ENCODE measurements around the gene ATP8B3. TPM values are rescaled to one million over a fixed set of nuclear protein-coding genes. Genes with fewer than 3 reads are reported as not detected.

The ATP8B3 gene
- total RNA-seq, 1 donor from 2014 or later = not detected

- DNase-seq (ENCODE audit: low spot score in 2 of 2) (no peak), FAIRE-seq (no peak)
Measured at GRCh38 chr19:1851654-1852580, 39.8 kb upstream of the ATP8B3 start.

- DNase-seq (ENCODE audit: low spot score in 2 of 2) (no peak), FAIRE-seq (no peak)
Measured at GRCh38 chr19:1850809-1851653, 39.0 kb upstream of the ATP8B3 start.

DNA sequence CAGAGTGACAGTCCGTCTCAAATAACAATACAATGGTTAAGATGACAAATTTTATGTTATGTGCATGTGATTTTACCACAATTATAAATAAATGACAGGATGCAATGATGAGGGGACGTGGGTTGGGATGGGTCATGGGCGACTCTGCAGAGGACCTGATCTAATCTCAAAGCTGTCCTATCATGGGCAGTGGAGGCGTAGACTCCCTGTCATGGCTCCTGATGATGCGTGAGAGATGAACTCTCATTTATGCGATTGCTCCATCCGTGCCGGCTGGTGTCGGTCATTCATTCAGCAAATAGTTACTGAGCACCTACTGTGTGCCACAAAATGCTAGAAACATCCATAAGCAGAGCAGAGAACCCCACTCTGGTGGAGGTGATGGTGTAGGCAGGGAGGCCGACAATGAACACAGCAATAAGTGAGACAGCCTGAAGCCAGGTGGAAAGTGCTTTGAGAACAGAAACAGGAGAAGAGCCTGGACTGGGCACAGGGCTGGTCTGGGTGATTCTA is 37.9 kb upstream of the ATP8B3 start:
- DNase-seq (ENCODE audit: low spot score in 2 of 2) (no peak), FAIRE-seq (no peak)

DNA sequence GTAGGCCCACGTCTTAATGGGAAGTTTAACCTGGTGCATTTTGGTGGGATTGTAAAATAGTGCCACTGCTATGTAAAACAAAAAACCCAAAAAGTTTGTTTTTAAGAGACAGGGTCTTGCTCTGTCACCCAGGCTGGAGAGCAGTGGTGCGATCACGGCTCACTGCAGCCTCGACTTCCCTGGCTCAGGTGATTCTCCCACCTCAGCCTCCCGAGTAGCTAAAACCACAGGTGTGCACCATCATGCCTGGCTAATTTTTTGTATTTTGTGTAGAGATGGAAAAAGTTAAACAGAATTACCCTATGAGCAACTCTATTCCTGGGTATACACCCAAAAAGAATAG is 37.0 kb upstream of the ATP8B3 start:
- DNase-seq (ENCODE audit: low spot score in 2 of 2) = no peak
- FAIRE-seq = no peak

GRCh38 chr19:1848399-1849131 is 36.5 kb upstream of the ATP8B3 start, which contains the start of gene REXO1:
REXO1 (minus strand) TSS chr19:1848483; CDS start chr19:1848358, 125 bp downstream.
- FAIRE-seq = no peak
- peak; percentile 94 to 97 for DNase-seq (ENCODE audit: low spot score in 2 of 2)

DNA sequence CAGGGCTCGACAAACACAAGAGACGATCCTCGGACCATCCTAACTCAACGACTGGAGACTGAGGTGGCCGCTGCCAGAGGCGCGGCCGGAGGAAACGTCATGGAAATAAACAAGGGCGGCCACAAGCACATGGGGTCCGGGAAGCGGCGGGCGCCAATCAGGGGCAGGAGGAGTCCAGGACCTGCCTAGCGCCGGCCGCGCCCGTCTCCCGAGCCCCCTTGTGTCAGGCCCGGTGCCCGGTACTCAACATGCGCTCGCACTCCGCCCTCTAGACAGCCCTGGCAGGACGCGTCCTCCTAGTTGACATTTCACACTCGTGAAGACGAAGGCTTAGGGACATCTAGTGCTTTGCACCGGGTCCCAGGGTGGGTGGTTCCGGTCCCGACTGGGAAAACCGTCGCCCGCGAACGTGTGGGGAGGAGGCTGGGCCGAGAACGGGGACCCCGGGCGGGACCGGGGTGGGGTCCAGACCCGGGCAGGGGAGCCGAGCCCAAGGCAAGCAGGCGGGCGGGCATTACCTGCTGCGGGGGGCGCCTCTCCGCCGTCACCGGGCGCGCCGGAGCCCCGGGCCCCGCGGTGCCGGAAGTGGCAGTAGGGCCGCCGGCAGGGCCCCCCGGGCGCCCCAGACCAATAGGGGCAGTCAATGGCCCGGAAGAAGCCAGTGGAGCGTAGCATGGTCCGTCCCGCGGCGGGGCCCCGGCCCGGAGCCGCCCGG is 35.8 kb upstream of the ATP8B3 start:
- FAIRE-seq = no peak

GRCh38 chr19:1847348-1847683 is 35.2 kb upstream of the ATP8B3 start:
- FAIRE-seq (no peak), DNase-seq (ENCODE audit: low spot score in 2 of 2) (no peak)

More for the DNA sequence above, 35.8 kb upstream of the ATP8B3 start:
- no peak for DNase-seq (ENCODE audit: low spot score in 2 of 2)

DNA sequence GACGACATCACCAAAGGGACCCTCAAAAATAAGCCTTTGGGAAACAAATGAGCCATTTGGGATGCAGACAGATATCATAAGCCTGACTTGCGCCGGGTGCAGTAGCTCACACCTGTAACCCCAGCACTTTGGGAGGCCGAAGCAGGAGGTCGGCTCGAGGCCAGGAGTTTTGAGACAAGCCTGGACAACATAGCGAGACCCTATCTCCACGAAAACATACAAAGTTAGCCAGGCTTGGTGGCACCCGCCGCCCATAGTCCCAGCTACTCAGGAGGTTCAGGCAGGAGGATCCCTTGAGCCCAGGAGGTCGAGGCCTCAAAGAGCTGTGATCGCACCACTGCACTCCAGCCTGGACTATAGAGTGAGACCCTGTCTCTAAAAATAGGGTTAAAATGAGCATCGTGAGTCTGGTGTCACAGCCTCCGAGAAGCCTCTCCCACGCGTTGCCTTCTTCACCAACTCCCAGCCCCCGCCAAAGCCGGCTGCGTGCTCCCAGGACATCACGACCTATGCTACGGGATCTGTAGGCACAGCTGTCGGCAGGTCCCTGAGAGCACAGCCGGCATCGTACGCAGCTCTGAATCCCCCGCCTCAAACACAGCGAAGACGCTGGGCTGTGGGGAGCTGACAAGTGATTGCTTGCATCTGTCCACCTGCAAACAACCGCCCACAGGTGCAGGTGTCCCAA is 34.6 kb upstream of the ATP8B3 start:
- FAIRE-seq (no peak), DNase-seq (ENCODE audit: low spot score in 2 of 2) (no peak)

GRCh38 chr19:1845642-1846041 is 33.6 kb upstream of the ATP8B3 start:
- FAIRE-seq = no peak

GRCh38 chr19:1845125-1845515 is 33.0 kb upstream of the ATP8B3 start:
- DNase-seq (ENCODE audit: low spot score in 2 of 2) = no peak
- FAIRE-seq = no peak

More at GRCh38 chr19:1845642-1846041, 33.6 kb upstream of the ATP8B3 start:
- no peak for DNase-seq (ENCODE audit: low spot score in 2 of 2)

GRCh38 chr19:1844513-1845124 is 32.5 kb upstream of the ATP8B3 start:
- FAIRE-seq = no peak
- no peak for DNase-seq (ENCODE audit: low spot score in 2 of 2)

DNA sequence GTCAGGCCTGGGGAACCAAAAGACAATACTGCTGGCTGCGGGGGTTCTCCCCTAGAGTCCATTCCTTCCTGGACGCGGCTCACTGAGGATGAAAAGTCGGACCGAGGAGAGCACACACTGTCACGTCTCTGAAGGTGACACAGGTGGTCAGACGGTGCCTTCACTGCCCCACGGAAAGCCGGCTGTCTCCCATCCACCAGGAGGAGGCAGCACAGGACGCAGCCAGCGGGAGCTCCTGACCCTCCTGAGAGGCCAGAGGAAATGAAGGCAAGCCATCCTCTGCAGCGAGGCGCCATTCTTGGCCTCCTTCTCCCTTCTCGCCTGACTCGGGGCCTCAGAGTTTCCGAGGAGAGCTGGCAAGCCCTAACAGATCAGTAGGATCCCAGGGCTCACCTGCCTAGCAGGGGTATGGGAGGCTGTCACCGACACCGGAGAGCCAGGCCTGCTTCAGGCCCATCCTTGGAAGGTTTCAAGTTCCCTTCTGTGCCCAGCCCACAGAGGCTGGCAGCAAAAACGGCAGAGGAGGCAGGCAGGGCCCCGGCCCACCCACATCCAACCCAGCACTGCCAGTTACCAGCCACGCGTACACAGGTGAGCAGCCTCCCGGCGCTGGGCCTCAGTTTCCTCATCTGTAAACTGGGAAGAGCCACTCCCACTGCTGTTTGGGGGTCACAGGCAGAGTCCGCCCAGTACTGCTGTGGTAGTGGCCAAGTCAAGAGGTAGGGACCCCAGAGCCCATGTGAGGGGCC is 31.7 kb upstream of the ATP8B3 start:
- FAIRE-seq = no peak

GRCh38 chr19:1843116-1843515 is 31.0 kb upstream of the ATP8B3 start:
- FAIRE-seq = no peak

More for the DNA sequence above, 31.7 kb upstream of the ATP8B3 start:
- no peak for DNase-seq (ENCODE audit: low spot score in 2 of 2)

DNA sequence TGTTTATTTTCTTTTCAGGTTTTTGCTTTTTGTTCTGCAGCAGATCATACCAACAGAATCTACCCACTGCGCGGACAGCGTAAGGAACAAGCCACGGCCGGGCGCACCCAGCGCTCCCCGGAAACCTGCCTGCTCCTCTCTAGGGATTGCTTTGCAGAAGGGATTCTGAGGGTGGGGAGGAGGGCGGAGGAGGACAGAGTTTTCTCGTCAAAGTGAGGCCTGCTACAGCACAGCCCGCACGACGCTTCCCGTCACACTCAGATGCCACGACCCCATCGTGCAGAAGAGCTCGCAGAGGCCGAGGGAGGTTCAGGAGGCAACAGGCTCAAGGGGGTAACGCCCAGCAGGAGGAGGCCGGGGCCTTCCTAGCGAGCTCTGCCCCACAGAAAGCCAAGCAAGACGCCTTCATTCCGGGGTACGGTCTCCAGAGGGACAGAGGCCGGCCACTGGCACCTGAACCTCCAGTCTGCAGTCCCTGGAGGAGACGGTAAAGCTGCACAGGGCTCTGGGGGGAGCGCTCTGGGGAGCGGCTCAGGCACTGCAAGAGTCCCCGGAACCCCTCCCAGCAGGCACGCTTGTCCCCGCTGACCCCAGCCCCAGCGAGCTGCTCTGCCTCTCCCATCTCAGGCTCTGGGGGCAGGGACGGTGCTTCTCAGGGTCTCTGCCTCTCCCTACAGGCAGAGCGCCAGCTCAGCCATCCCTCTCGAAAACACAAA is 29.3 kb upstream of the ATP8B3 start:
- no peak for FAIRE-seq
- DNase-seq (ENCODE audit: low spot score in 2 of 2) = no peak

More at GRCh38 chr19:1843116-1843515, 31.0 kb upstream of the ATP8B3 start:
- DNase-seq (ENCODE audit: low spot score in 2 of 2) = no peak

- no peak for FAIRE-seq
- DNase-seq (ENCODE audit: low spot score in 2 of 2) = no peak
Measured at GRCh38 chr19:1840541-1841115, 28.6 kb upstream of the ATP8B3 start.

DNA sequence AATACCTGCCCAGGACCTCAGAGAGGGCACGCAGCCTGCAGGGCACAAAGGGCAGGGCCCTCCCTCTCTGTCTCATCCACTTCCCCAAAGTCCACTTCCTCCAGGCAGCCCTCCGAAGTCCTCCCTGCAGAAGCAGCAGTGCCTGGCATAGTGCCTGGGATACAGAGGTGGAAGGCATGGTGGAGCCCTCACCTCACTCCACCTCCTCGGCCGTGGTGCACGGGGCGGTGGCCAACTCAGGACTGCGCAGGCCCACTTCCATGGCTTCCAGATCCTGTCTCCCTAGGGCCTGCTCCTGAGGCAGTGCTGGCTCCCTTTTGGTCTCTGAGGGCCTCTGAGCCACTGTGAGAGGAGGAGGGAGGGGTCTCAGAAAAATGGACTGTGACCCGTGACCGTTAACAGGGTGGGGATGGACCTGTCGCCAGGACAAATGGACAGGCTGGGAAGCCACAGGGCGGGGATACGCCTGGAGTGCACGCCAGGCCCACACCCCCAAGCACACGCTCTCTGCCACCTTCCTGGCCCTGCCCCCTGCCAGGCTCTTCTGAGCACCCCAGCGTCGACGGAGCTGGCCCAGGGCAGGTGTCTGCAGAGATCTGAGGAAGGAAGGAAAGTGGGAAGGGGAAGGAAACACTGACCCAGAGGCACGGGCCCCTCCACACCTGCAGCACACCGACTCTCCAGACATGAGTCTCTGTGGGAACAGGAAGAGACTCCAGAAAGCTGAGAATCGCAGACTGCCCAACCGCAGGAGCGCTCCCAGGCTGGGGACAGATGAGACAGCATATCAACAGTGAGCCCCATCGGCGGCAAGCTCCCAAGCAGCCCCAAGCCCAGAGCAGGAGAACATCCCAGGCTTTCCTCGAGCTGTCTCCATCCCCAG is 27.8 kb upstream of the ATP8B3 start:
- FAIRE-seq (no peak), DNase-seq (ENCODE audit: low spot score in 2 of 2) (no peak)
